A549 treated with dexamethasone at 1 μM for 4 hours (cell line): ENCODE measurements around the gene PTGIS. TPM values are rescaled to one million over a fixed set of nuclear protein-coding genes. Genes with fewer than 3 reads are reported as not detected.

Experiments used
- total RNA-seq: library from RNA; stranded (reverse); fragments of 200-300 nt; extraction: Qiagen RNA extraction; gene quantifications from 5 replicates; pipeline ENCODE4 v1.2.3, GENCODE V29; 2022

Gene PTGIS
- 0.02 to 0.07 TPM (median 0.06 TPM) in 3 of 5 replicates, not detected in the others for total RNA-seq

GRCh38 chr20:49567421-49568277 is at the start of gene PTGIS:
Gene PTGIS, minus strand, starts transcription at chr20:49568137. Its CDS starts 21 bp downstream, at chr20:49568116.

DNA sequence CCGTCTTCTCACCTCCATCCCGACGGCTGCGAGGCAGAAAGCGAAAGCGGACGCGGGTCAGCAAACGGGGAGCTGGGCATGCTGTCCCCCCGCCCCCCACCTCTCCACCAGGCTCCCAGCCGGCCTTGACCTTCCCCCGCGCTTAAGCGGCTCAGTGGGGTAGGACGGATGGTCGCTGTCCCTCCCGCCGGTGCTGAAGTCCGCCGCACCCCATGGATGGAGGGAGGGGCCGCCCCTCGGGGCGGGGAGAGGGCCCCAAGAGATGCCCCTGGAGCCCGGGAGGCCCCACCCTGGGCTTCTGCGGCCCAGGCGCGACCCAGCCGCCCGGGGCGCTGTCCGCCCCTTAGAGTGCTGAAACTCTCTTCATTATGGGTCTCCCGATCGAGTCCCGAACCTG is 85.3 kb downstream of the PTGIS start, which contains the start of gene KCNB1:
KCNB1 (minus strand) TSS at position 48 of the 397 bp plus-strand sequence. CDS start 188 bp downstream, outside the sequence.

Other genes with a start within 250 kb of the PTGIS start
- gene KCNB1, start 85.5 kb downstream of the PTGIS start, total RNA-seq: 2.2 to 4.6 TPM (median 4.0 TPM) in 5 replicates
- 53.4 to 75.6 TPM (median 68.7 TPM) in 5 replicates for gene B4GALT5, start 145.7 kb upstream of the PTGIS start, total RNA-seq
- gene SLC9A8, start 244.7 kb upstream of the PTGIS start, total RNA-seq: 6.4 to 9.9 TPM (median 8.7 TPM) in 5 replicates